Neural crest cell (in vitro differentiated cells): ENCODE results near the gene KLHL7. TPM values are rescaled to one million over a fixed set of nuclear protein-coding genes. Genes with fewer than 3 reads are reported as not detected.
A peak's percentile ranks its signal among the peaks of the same experiment; 100 is the strongest.

Source experiments
- DNase-seq: peaks from one replicate; pipeline ENCODE4 v3.0.0; 2021; ENCODE audit warnings: low read depth, mixed read lengths, low spot score
- H3K27ac Mint-ChIP-seq: one replicate; pipeline ENCODE4 v1.8.0; 2021; ENCODE audit warnings: mild to moderate bottlenecking, mixed read lengths; ENCODE audit not compliant: unreplicated experiment
- H3K27me3 Mint-ChIP-seq: 2 replicates; pipeline ENCODE4 v1.8.0; 2021; ENCODE audit warnings: low read depth, mild to moderate bottlenecking, mixed read lengths
- H3K36me3 Mint-ChIP-seq: 2 replicates; pipeline ENCODE4 v1.8.0; 2021; ENCODE audit warnings: low read depth, mild to moderate bottlenecking, mixed read lengths
- H3K4me1 Mint-ChIP-seq: 2 replicates; pipeline ENCODE4 v1.8.0; 2021; ENCODE audit warnings: mixed read lengths
- H3K4me3 Mint-ChIP-seq: one replicate; pipeline ENCODE4 v1.8.0; 2021; ENCODE audit warnings: mild to moderate bottlenecking, mixed read lengths
- H3K9me3 Mint-ChIP-seq: 2 replicates; pipeline ENCODE4 v1.8.0; 2021; ENCODE audit warnings: mixed read lengths
- total RNA-seq: library from RNA; stranded (reverse); gene quantifications from 2 replicates; pipeline ENCODE4 v1.2.1, GENCODE V29; 2021
- TF ChIP-seq, protein P1 (sequence below): fragments of 200-600 bp; sonication (generic); conservative IDR thresholded peaks from 2 replicates; pipeline ENCODE4 v1.5.0; 2021; ENCODE audit warnings: antibody characterized with exemption, mild to moderate bottlenecking

Gene KLHL7
- total RNA-seq, 1 donor from 2014 or later = 47.6 TPM

DNA sequence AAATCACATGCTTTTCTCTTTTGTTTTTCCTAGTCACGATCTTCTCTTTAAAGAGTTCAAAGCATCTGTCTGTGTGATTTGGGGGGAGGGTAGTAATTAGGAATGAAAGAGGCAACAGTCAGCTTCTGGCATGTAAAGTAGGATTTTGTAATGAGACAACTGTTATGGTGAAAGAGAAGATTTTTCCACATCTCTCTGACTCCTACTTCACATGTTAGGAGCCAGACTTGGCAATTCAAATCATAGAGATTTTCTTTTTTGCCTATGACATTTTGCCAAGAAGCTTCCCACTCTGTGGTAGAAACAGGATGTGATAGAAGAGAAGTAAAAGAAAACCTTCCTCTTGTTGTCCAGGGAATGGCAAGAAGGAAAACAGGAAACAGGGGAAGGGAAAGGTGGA lies 38.3 kb upstream of the KLHL7 start:
- Mint-ChIP-seq H3K9me3 (no peaks in the 10 kb centered on the region), H3K27me3 (no peaks in the 10 kb centered on the region), H3K27ac (no peak overlapping the region), H3K36me3 (no peaks in the 10 kb centered on the region), H3K4me1 (peaks cover 7% of the 10 kb centered on the region), H3K4me3 (no peak overlapping the region)
- DNase-seq = no peak
- TF ChIP-seq, protein P1, sequence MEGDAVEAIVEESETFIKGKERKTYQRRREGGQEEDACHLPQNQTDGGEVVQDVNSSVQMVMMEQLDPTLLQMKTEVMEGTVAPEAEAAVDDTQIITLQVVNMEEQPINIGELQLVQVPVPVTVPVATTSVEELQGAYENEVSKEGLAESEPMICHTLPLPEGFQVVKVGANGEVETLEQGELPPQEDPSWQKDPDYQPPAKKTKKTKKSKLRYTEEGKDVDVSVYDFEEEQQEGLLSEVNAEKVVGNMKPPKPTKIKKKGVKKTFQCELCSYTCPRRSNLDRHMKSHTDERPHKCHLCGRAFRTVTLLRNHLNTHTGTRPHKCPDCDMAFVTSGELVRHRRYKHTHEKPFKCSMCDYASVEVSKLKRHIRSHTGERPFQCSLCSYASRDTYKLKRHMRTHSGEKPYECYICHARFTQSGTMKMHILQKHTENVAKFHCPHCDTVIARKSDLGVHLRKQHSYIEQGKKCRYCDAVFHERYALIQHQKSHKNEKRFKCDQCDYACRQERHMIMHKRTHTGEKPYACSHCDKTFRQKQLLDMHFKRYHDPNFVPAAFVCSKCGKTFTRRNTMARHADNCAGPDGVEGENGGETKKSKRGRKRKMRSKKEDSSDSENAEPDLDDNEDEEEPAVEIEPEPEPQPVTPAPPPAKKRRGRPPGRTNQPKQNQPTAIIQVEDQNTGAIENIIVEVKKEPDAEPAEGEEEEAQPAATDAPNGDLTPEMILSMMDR = no peak

DNA sequence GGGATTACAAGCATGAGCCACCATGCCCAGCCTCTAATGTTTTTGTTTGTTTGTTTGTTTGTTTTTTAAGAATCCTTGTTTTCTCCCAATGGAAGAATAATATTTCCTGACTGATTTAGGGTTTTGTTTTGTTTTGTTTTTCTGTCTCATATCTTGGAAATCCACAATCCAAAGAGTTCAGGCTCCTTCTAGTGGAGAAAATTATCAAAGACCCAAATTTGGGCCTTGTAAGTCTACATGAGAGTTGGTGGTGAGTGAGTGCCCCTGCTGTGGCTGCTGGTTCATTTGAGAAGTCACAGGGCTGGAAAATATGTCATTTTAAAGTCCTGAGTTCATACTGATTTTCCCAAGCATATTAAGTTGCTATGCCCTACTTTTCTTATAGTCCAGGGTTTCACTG lies 33.5 kb upstream of the KLHL7 start:
- peaks cover 12% of the 10 kb centered on the region for H3K4me1 Mint-ChIP-seq
- H3K27ac Mint-ChIP-seq = no peak overlapping the region
- TF ChIP-seq, protein P1 = no peak

DNA sequence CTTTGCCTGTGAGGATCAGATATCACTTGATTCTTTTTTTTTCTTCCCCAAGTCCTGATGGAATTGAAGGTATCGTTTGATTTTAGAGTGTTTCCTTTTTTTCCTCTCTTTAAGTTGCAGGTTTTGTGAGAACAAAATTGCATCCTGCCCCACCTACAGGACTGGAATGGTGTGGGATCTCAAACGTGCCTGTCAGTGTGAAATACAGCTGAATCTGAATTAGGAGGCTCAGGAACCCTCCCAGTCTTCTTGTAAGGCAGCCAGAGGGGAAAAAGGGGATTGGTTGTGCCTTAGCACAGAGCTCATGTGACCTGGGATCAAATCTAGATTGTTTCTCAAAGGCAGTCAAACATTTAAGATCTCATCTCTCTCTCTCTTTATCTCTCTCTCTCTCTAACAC lies 32.7 kb upstream of the KLHL7 start:
- Mint-ChIP-seq H3K27ac (peak overlapping the region; percentile 4), H3K4me3 (no peak overlapping the region), H3K36me3 (no peaks in the 10 kb centered on the region), H3K27me3 (peaks cover 10% of the 10 kb centered on the region), H3K4me1 (peaks cover 7% of the 10 kb centered on the region), H3K9me3 (no peaks in the 10 kb centered on the region)
- TF ChIP-seq, protein P1 = no peak
- DNase-seq = no peak

More for the DNA sequence above, 33.5 kb upstream of the KLHL7 start:
- no peak for DNase-seq
- Mint-ChIP-seq H3K36me3 (no peaks in the 10 kb centered on the region), H3K9me3 (no peaks in the 10 kb centered on the region), H3K27me3 (peaks cover 10% of the 10 kb centered on the region), H3K4me3 (no peak overlapping the region)

DNA sequence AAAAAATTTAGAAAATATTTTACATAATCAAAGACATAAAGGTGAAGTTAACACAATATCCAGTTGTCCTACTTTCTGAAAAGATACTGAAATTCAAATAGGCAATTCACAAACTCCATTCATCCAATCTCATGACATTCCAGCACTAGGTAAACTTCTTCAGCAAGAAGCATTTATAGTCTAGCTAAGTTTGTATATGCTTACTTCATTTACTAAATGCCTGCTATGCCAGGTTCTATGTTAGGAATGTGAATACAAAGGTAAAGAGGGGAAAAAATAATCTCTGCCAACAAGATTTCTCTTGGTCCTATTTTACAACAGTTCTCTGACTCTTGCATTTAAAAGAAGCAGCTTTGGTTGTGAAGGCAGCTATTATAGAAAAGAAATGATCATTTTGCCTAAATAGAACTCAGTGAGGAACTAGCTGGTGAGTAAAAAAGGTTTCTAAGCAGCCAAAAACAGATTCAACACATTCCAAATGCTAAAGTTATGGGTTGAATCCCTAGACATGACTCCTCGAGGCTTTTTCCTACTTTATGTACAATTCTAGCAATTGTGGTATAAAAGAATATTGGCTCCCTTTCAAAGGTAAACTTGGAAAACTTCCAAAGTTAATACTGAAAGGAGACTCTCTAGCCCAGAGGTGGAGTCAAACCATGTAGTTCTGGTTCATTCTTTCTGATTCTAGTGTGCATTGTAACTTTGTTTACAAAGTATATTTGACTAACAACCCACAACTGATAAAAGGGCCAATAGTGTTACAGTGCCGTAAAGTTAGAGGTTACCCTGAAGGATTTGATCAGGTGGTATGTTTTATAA lies 30.9 kb upstream of the KLHL7 start:
- DNase-seq = no peak
- H3K27ac Mint-ChIP-seq = no peak overlapping the region
- TF ChIP-seq, protein P1 = no peak

DNA sequence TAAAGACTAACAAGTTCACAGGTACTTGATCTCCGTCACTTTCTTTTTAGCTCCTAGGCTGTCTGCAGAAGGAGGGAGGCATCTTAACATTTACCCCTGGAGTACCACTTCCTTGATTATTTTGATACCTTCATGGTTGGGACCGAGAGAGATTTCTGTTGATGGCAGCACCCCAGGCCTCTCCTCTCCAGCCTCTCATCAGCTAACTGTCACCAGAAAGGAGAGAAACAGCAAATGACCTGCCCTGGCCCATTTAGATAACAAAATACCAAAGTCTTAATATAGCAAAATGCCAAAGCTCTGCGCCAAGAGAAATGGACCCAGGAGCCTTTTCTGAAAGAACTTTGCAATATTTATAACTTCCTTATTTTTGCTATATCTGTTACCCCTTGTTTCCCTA lies 30.0 kb upstream of the KLHL7 start:
- Mint-ChIP-seq H3K4me3 (no peak overlapping the region), H3K27ac (no peak overlapping the region), H3K27me3 (peaks cover 10% of the 10 kb centered on the region), H3K36me3 (no peaks in the 10 kb centered on the region), H3K4me1 (peaks cover 7% of the 10 kb centered on the region), H3K9me3 (no peaks in the 10 kb centered on the region)
- TF ChIP-seq, protein P1 = no peak
- no peak for DNase-seq

More for the DNA sequence above, 30.9 kb upstream of the KLHL7 start:
- Mint-ChIP-seq H3K4me3 (no peak overlapping the region), H3K27me3 (peaks cover 10% of the 10 kb centered on the region), H3K9me3 (no peaks in the 10 kb centered on the region), H3K4me1 (peaks cover 7% of the 10 kb centered on the region), H3K36me3 (no peaks in the 10 kb centered on the region)
